GM21529 (cell line): Measurements from ENCODE around the gene TARBP2.
"Not testable (repeated sequence)": the region's sequence is repeated elsewhere in the genome, so short reads cannot be mapped to it uniquely, and the experiment has no call there.

Source experiments
- ATAC-seq: cut with Tn5 transposase; IDR thresholded peaks from one replicate; pipeline ENCODE4 v1.9.1; 2021; ENCODE audit not compliant: unreplicated experiment

Gene TARBP2

GRCh38 chr12:53474819-53475218 is 26.3 kb upstream of the TARBP2 start:
- ATAC-seq, result no peak

GRCh38 chr12:53476769-53477209 is 24.3 kb upstream of the TARBP2 start:
- no peak for ATAC-seq

DNA sequence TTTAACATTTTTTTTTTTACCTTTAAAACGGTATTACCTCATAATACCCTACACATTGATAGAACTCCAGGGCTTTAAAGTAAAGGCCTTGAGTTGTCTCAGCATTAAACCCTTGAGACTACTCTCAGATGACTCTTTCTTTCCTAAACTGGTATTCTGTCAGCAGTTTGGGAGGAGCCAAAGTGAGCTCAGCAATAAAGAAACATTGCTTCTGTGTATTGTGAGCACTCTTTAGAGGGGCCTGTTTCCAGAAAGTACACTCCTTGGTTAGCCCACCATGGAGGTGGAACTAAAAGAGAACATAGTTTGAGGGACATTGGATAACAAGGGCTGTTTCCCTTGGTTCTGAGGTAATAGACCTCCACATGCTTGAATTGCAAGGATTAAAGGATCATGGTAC is 22.2 kb upstream of the TARBP2 start:
- ATAC-seq, result no peak

- no peak for ATAC-seq
These were observed 21.8 kb upstream of the TARBP2 start for GRCh38 chr12:53479331-53479730.

DNA sequence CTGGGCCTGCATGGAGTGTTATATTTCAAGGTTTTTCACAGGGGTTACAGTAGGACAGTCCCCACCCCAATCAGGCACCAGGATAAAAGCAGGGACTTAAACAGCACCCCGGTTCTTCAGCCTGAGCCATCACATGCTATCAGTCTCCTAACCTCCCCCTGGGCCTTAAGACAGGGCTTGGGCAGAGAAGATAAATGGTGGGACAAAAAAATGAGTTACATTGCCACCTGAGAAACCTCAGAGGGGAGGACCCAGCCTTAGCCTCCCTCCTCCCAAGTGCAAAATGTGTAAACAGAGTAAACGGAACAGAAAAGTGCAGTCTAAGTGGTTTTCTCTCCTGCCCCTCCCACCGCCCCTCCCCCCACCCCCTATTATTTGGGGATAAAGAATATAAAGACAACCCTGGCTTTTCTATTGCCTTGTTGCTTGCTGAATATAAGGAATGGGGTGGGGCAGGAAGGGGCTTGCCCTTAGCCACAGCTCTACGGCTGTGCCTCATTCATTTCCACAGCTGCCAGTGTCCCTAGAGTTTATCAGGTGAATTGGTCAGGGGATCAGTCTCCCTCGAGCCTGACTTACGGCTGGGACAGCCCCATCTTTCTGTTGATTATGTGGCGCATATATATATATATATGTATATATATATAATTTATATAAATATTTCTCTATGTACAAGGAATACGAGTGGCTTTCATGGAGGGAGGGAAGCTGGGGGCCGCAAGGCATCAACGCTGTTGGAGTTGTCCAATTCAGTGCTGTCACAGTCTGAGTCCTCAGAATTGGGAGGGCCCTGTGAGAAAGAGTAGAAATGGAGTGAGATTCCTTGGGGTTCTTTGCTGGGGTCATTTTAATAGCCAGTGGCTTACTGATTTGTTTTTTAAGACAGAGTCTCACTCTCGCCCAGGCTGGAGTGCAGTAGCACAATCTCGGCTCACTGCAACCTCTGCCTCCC is 20.3 kb upstream of the TARBP2 start:
- ATAC-seq, result no peak

- ATAC-seq, result not testable (repeated sequence)
These were observed 19.6 kb upstream of the TARBP2 start for GRCh38 chr12:53481458-53481857.

DNA sequence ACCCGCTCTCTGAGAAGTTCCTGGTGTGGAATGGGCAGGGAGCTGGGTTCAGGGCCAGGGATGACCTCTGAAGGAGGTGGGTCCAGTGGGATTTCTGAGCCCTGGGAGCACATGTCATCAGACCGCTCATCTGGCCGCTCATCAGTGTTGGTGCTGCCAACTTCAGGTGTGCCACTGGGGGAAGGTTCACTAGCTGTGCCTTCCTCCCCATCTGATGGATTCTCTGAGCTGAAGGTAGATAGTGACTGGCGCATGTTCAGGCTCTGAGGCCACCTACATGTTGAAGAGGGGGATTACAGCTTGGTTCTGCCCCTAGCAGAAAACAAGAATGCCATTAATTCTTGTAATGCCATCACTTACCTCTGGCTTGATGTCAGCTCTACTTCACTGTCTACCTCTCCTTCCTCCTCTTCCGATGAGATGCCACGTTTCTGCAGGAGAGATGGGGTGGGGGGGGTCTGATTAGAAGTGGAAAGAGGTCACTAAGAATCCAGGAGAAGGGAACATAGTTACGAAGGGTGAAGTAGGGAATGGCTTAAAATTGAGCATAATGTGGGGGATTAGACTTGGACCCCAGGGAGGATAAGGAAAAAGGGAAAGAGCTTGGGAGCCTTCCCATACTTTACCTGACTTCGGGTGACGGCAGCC is 19.0 kb upstream of the TARBP2 start:
- ATAC-seq, result no peak

DNA sequence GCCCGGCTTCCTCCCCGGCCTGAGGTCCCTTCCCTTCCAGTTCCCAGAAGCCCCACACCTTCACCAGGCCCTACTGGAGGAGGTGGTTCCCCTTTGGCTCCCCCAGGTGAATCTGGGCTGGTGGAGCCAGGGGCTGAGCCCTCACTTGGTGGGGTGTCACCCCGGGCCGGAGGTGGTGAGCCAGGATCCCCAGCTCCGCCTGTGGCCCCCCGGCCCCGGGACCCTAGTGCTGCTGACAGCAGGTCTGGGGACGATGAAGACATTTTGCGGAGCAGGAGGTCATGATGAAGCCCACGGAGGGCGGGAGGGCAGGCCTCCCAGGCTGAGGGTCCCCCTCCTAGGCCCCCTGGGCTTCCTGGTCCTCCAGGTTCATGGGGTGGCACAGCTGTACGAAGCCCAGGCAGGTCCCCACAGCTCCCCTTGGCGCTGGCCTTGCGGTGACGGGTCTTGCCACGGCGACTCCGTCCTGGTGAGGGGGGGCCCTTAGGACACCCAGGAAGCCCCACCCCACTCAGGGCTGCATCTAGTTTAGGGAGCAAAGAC is 18.4 kb upstream of the TARBP2 start:
- no peak for ATAC-seq

DNA sequence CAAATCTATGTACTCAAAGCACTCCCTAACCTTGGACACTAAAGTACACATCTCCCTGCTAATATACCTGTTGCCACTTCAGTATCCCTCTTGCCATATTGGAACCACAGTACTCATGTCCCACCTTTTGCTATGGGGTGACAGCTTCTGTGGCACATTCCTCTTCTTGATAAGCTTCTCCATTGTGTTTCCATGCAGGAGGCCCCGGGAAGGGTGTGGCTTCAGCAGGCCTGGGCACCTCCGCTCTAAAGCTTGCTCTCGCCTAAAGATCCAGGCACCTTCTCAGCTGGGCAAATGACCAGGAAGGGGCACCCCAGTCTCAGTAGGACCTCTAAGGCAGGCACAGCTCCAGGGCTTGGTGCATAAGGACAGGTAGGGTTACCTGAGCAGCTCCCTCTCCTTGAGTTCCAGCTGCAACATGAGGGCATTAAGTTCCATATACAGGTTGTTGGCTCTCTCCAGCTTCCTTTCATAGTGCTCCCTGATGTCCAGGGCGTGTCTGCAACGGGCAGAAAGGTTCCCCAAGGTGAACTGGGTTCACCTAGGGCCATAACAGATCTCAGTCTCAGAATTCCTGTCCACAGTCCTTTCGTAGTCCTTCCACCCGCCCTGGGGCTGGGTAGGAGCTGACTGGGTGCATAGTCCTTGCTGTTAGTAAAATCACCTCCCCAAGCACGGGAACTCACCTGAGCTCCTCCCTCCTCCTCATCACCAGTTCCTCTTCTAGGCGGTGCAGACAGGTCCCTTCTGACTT is 17.7 kb upstream of the TARBP2 start:
- no peak for ATAC-seq

DNA sequence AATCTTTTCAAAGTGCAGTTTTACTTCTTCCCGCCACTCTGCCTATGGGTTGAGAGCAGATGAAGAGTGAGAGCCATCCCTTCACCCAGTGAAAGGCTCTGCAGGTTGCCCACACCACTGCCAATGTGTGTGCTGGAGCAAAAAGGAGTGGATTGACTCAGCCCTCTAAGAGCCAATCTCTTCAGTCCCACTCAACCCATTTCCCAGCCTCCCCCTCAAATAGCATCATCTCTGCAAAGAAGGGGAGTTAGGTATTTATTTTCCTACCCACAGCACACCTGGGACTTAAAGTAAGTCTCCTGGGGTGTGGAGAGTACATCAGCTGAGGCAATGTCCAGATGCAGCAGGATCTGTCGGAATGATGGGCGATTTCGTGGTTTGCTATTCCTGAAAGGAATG is 17.1 kb upstream of the TARBP2 start:
- ATAC-seq, result no peak

GRCh38 chr12:53484686-53485575 is 16.2 kb upstream of the TARBP2 start:
- ATAC-seq, result no peak

- no peak for ATAC-seq
These were observed 14.9 kb upstream of the TARBP2 start for GRCh38 chr12:53485955-53486735.

- ATAC-seq, result no peak
These were observed 14.2 kb upstream of the TARBP2 start for GRCh38 chr12:53486736-53487487.

GRCh38 chr12:53489242-53489864 is 11.7 kb upstream of the TARBP2 start:
- no peak for ATAC-seq

GRCh38 chr12:53492188-53492587 is 8.9 kb upstream of the TARBP2 start:
- ATAC-seq, result no peak

GRCh38 chr12:53492830-53493609 is 8.1 kb upstream of the TARBP2 start:
- ATAC-seq, result peak; percentile 96

DNA sequence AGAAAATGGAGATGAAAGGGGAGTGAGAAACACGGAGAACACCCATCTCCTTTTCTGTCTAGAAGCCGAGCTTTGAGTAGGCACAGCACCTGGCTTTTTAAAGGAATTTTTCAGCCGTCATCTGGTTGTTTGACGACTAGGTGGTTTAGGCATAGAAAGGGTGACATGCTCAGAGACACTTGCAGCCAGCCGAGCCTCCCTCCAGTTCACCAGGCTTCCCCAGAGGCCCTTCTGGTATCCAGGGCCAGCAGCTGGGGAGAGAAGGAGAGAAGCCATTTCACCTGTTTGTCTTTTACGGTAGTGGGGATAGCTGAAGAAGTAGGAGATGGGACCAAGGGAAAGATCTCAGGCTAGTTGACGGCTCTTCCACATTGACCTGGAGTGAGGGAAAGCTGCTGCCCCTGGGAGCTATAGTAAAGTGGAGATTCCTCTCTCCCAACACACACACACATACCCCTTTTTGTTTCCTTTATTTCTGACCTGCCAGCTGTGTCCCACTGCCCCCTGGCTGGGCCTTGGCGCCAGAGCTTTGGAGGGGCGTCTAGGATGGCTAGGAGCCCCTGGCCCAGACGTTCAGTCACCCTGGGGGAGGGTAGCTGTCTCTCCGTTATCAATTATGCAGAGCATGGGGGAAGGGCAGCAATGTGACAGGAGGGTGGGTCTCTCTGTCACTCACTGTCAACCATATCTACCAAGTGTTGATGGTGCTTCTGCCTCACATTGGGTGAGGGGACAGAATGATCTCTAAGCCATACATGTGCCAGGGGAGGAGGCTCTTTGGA is 7.3 kb upstream of the TARBP2 start:
- ATAC-seq, result no peak
